Adipose tissue (tissue), 3 donors: ENCODE measurements around the gene EMILIN2. TPM values are rescaled to one million over a fixed set of nuclear protein-coding genes. Genes with fewer than 3 reads are reported as not detected.
"Not testable (repeated sequence)": the region's sequence is repeated elsewhere in the genome, so short reads cannot be mapped to it uniquely, and the experiment has no call there.

Source experiments
- H3K27ac ChIP-seq: one replicate; pipeline ENCODE4 v1.5.1; 2013; ENCODE audit warnings: low read depth, low read length
- WGBS, 3 donors: extraction: QIAGEN DNeasy Blood & Tissue Kit; methylation state at CpG; one replicate each; pipeline ENCODE4 v1.1.7; 2013; 5-methylcytosine and 5-hydroxymethylcytosine counted together
- polyA plus RNA-seq, 3 donors: library from polyadenylated mRNA; stranded (reverse); fragments of 200-250 nt; gene quantifications; one replicate each; pipeline ENCODE4 v1.2.3, GENCODE V29; 2013
- donor health status: healthy with polysubstance abuse.
- donor health status: Bipolar disorder and iron deficiency.
- donor health status: healthy.

The EMILIN2 gene
- polyA plus RNA-seq, 3 donors = 2.9 to 18.9 (median 14.4) TPM

DNA sequence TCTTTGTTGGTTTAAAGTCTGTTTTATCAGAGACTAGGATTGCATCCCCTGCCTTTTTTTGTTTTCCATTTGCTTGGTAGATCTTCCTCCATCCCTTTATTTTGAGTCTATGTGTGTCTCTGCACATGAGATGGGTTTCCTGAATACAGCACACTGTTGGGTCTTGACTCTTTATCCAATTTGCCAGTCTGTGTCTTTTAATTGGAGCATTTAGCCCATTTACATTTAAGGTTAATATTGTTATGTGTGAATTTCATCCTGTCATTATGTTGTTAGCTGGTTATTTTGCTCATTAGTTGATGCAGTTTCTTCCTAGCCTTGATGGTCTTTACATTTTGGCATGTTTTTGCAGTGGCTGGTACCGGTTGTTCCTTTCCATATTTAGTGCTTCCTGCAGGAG, 17.2 kb downstream of the EMILIN2 start:
- WGBS, 3 donors = 74 to 86% (median 85%) methylated on average over 1 of the region's 1 CpG

DNA sequence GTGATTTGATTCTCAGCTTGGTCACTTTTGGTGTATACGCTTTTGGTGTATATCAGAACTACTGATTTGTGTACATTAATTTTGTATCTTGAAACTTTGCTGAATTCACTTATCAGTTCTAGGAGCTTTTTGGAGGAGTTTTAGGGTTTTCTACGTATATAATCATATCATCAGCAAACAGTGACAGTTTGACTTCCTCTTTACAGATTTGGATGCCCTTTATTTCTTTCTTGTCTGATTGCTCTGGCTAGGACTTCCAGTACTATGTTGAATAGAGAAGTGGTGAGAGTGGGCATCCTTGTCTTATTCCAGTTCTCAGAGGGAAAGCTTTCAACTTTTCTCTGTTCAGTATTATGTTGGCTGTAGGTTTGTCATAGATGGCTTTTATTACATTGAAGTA, 19.7 kb downstream of the EMILIN2 start:
- not testable (repeated sequence) for H3K27ac ChIP-seq
- 35 to 59% (median 52%) methylated on average over 2 of the region's 2 CpGs for WGBS, 3 donors

More for the DNA sequence above, 17.2 kb downstream of the EMILIN2 start:
- H3K27ac ChIP-seq = not testable (repeated sequence)

DNA sequence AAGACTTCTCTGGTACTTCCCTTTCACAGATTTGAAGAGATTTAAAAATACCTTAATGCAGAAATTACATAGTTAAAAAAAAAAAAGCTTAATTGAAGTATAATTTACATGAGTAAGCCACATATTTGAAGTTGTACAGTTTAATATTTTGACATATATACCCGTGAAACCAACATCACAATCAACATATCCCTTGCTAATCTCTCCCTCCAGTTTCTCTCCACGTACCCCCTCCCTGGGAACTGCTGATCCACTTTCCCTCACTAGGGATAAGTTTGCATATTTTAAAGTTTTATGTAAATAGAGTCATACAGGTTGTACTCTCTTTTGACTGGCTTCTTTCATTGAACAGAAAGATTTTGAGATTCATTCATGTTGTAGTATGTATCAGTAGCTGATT, 22.4 kb downstream of the EMILIN2 start:
- WGBS, 3 donors = 46 to 79% (median 72%) methylated on average over 2 of the region's 2 CpGs
- no peak overlapping the region for H3K27ac ChIP-seq

DNA sequence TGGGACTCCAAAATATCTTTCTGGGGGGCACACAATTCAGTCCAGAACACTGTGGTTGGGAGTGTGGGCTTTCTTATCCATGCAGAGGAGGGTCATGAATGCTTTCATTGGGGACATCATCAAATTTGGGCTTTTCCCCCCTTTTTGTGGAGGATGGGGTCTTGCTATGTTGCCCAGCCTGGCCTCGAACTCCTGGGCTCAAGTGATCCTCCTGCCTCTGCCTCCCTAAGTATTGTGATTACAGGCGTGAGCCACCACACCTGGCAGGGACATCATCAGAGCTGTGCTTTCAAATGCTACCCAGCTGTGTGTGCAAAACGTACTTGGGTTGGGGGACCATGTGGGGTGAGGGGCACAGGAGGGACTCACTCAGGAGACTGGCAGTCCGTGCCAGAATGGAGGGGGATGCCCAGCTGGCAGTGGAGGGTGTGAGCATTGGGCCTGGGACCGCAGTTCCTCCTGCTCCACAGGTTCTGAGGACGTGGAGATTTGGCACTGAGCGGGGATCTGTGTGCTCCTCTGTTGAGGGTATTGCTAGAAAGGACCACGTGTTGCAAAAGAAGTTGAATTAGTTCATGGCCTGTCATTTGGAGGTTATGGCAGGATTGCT, 24.4 kb downstream of the EMILIN2 start:
- H3K27ac ChIP-seq = no peak overlapping the region
- WGBS, 3 donors = 80 to 89% (median 89%) methylated on average over 8 of the region's 8 CpGs

DNA sequence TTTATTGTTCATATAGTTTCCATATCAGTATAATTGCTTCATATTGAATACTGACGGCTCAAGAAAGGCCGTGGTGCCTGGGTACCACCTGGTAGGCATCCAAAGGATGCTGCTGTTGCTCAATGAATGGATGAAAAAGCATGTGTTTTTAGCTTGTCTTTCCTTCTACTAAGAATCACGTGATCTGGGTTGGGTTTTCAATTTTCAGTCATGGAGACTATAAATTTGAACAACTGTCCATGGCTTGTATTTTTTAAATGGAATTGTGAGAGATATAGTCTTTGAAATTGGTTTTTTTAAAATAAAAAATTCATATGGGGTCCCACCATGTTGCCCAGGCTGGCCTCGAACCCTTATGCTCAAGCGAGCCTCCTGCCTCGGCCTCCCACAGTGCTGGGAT, 25.3 kb downstream of the EMILIN2 start:
- 93 to 98% (median 94%) methylated on average over 6 of the region's 6 CpGs for whole genome bisulfite sequencing, 3 donors
- no peak overlapping the region for H3K27ac ChIP-seq

DNA sequence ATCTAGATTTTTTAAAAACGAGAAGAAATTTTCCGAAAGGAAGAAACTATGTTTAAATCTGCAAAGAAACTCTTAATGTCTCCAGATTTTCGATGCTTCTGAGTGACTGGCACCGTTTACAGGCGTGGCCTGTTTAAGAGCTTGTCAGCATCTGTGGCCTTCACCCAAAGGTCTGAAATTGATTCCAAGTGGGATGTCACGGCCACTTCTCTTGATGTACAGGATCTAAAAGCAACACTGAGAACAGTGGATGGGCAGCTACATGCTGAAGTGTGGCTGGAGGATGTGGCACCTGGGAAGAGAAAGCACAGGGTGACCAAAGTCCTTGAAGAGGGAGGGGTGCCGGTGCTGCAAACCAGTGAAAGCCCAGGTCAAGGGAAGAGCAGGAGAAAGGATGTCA, 28.0 kb downstream of the EMILIN2 start:
- 68 to 70% (median 70%) methylated on average over 7 of the region's 7 CpGs for WGBS, 3 donors
- H3K27ac ChIP-seq = no peak overlapping the region

DNA sequence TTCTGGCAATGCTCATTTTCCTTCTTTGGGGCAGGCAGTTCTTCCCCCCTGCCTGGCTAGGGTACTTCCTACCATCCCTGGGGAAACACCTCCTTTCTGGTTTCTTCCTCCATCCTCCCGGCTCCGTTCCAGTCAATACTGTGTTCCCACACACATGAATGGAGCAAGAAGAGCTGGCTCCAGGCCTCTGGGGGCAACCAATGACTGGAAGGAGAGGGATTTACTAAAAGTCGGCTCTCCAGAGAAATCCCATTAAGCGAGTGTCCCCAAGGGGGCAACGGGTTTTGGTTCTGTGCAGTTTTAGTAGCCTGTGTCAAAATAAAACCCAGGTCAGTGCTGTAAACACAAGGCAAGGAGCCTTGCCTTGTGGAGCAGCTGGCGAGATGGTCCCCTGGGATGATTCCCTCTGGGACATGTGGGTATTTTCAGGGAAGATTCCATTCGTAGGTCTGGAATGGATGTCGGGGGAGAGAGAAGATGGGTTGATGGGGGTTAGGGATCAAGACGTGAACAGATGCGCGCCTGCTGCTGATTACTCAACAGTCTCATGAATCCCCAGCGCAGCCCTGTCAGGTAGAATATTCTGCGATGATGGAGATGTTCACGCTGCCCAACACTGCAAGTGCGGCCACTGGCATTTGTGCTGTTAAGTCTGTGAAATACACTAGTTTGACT, 32.0 kb downstream of the EMILIN2 start:
- H3K27ac ChIP-seq = no peak overlapping the region

DNA sequence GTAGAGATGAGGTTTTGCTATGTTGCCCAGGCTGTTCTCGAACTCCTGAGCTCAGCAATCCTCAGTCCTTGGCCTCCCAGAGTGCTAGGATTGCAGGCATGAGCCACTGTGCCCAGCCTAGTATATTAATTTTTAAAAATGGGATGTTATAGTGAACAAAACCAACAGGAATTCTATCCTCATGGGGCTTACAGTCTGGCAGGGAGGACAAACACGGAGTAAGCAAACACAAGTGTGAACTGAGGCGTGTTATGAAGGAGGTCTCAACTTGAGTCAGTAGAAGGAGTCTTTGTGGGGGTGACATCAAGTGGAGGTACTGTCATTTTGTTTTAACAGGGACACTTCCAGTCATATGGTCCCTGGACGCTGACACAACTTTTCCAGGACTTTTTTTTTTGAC, 33.1 kb downstream of the EMILIN2 start:
- 80 to 83% (median 81%) methylated on average over 4 of the region's 4 CpGs for WGBS, 3 donors
- H3K27ac ChIP-seq = no peak overlapping the region

More for the DNA sequence above, 32.0 kb downstream of the EMILIN2 start:
- WGBS, 3 donors = 83 to 86% (median 83%) methylated on average over 15 of the region's 15 CpGs

DNA sequence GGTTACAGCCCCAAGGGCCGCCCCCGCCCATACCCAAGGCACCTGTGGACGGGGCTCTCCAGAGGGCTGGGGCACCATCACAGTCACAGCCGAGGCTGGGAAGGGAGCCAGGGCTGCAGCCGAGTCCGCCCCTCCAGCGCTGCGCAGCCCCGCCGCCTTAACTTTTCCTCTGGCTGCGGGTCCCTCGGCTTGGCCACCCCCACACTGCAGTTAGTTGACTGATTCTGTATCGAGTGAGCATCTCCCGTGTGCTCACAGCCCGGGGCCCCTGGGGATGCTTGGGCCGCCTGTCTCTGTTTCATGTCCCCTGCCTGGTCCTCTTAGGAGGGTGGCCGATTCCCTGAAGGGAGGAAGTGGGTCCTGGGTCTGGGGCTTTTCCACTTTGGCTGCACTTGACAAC, 33.7 kb downstream of the EMILIN2 start:
- no peak overlapping the region for H3K27ac ChIP-seq
- WGBS, 3 donors = 65 to 82% (median 72%) methylated on average over 17 of the region's 17 CpGs

DNA sequence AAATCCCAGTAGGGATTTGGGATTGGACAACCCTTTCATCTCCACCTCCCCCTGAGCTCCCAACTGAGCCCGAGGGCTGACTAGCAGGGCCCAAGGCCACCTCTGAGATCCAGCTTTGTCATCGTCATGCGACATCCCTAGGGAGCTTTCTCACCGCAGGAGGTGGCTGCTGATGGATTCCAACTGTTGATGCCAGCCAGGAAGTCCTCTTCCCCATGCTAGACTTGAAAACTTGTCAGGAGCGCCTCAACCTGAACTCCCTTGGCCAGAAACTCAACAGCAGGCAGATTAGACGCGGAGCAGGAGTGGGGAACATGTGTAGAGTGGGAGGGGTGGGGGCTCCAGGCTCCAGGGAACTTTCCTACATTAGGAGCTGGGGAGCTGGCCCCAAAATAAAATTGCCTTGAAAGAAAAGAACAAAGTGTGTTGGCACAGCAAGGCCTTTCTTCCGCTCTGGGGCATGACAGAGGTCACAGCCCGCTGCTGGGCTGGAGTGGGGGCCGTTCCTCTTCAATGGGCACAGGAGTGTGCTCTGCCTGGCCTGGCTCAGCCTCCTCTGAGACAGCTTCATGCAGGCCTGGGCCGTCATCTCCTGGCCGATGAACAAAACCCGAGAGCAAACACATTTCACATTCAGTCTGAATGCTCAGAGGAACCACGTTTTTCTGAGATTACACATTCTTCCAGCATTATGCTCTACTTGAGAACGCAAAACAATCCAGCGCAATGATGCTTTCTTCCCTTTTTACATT, 34.5 kb downstream of the EMILIN2 start:
- H3K27ac ChIP-seq = no peak overlapping the region
- WGBS, 3 donors = 58 to 77% (median 62%) methylated on average over 16 of the region's 16 CpGs

DNA sequence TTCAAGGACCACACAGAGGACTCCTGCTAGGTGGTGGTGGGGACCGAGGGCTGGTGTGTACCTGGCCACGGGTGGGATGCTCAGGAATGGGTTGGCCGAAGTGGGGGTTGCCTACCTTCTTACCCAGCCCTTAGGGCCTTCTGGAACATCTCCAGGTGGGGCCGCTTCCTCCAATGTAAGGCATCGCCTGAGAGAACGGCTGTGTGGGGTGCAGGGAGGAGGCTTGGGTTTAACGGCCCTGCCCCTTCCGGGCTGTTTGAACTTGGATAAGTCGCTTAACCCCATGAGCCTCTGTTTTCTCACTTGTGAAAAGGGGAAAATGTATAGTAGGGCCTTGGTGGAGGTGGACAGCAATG, 35.0 kb downstream of the EMILIN2 start:
- 58 to 80% (median 67%) methylated on average over 9 of the region's 9 CpGs for WGBS, 3 donors
- no peak overlapping the region for H3K27ac ChIP-seq

DNA sequence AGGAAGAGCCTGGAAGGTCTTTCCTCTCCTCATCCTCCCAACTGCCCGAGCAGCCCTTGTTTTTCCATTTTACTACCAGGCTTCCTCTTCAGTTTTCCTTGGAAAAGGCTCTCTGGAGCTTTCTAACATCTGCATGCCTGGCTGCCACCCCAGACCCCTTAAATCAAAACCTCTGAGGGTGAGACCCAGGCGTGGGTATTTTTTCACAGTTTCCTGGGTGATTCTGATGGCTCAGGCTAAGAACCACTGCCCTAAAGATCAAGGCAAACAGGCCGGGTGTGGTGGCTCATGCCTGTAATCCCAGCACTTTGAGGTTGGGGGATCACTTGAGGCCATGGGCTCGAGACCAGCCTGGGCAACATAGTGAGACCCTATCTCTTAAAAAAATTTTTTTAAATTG, 35.4 kb downstream of the EMILIN2 start:
- no peak overlapping the region for H3K27ac ChIP-seq
- WGBS, 3 donors = 80 to 87% (median 83%) methylated on average over 4 of the region's 4 CpGs

DNA sequence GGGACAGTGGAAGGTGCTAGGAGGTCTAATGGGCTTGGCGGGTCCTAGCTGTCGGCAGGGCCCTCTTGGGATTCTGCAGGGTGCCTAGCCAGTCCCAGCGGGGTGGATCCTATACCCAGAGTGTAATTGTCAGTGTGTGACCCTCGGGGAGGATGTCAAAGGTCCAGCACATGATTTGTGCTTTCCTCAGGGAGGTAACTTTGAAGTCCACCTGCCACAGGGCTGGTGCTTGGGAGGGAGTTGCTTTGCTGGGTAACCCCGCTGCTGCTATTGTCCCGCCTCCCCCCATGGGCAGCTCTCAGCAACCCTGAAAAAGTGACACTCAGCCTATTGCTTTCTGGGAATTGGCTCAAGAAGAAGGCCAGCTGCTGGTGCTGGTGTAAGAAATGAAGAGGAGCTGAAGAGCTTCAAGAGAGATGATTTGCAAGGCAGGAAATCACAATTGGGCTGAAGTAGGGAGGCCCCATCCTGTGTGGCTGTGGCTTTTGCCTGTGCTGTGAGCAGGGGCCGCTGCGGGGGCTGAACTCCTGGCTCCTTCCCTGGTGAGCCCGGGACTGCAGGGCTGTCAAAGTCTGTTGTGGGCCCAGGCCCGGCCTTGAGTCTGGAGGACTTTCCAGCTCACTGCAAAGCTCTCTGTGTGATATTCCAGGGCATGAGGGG, 36.4 kb downstream of the EMILIN2 start:
- 47 to 68% (median 56%) methylated on average over 10 of the region's 10 CpGs for WGBS, 3 donors
- no peak overlapping the region for H3K27ac ChIP-seq

DNA sequence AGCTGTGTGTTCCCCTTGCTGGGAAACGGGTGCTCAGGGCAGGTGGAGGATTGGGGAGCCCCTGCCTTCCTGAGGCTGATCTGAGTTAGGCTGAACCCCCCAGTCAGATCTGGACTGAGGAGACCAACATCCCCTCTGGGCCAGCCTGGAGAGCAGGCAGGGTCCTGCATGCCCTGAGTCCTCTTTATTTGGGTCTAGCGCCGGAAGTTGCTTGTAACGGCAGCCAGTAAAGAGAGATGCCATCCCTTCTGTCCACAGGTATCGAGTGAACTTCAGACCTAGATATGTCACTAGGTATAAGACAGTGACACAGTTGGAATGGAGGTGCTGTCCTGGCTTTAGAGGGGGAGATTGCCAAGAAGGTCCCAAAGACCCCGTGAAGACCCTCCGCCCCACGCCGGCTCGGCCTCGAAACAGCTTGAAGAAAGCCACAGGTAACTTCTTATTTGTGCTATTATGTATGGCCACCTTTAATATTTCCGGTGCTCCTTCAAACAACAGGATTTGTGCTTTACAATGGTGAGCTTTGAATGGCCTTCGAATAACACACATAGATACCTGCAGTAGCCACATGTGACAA, 38.0 kb downstream of the EMILIN2 start:
- H3K27ac ChIP-seq = no peak overlapping the region
- 92 to 98% (median 97%) methylated on average over 13 of the region's 13 CpGs for WGBS, 3 donors

DNA sequence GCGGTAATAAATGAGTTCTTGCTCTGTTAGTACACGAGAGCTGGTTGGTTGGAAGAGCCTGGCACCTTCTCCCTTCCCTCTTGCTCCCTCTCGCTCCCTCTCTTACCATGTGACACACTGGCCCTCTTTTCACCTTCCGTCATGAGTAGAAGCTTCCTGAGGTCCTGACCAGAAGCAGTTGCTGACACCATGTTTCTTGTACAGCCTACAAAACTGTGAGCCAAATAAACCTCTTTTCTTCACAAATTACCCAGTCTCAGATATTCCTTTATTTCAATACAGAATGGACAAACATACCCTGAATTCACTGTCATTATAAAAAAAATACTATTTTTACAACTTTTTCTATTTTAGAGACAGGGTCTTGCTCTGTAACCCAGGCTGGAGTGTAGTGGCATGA, 40.7 kb downstream of the EMILIN2 start:
- 69 to 87% (median 74%) methylated on average over 4 of the region's 4 CpGs for WGBS, 3 donors
- no peak overlapping the region for H3K27ac ChIP-seq

DNA sequence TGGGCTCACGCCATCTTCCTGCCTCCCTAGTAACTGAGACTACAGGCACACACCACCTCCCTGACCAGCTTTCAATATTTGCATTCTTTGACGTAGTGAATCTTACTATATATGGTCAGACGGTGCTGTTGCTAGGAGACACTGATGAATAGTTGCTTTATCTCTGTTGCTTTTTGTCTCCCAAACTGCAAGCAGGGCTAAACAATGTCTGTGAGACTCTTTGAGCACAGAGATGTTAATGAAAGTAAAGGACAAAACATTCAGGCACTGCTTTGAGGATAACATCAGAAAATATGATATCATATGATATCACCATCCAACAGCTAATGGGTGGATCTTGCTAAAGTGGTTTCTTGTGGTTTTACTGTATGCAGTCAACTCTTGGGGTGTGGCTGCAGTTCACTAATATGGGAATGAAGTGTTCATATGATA, 43.0 kb downstream of the EMILIN2 start:
- WGBS, 3 donors = 54 to 75% (median 62%) methylated on average over 3 of the region's 3 CpGs

DNA sequence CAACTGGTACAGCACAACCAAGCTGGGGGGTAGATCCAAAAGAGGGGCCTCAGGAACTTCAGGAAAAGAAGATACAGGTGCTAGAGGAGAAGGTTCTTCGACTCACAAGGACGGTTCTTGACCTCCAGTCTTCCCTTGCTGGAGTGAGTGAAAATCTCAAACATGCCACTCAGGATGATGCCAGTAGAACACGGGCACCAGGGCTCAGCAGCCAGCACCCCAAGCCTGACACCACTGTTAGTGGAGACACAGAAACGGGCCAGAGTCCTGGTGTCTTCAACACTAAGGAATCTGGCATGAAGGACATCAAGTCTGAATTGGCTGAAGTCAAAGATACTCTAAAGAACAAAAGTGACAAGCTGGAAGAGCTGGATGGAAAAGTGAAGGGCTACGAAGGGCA, 43.8 kb downstream of the EMILIN2 start:
- WGBS, 3 donors = 75 to 95% (median 94%) methylated on average over 5 of the region's 5 CpGs
- H3K27ac ChIP-seq = no peak overlapping the region

More for the DNA sequence above, 43.0 kb downstream of the EMILIN2 start:
- H3K27ac ChIP-seq = no peak overlapping the region

DNA sequence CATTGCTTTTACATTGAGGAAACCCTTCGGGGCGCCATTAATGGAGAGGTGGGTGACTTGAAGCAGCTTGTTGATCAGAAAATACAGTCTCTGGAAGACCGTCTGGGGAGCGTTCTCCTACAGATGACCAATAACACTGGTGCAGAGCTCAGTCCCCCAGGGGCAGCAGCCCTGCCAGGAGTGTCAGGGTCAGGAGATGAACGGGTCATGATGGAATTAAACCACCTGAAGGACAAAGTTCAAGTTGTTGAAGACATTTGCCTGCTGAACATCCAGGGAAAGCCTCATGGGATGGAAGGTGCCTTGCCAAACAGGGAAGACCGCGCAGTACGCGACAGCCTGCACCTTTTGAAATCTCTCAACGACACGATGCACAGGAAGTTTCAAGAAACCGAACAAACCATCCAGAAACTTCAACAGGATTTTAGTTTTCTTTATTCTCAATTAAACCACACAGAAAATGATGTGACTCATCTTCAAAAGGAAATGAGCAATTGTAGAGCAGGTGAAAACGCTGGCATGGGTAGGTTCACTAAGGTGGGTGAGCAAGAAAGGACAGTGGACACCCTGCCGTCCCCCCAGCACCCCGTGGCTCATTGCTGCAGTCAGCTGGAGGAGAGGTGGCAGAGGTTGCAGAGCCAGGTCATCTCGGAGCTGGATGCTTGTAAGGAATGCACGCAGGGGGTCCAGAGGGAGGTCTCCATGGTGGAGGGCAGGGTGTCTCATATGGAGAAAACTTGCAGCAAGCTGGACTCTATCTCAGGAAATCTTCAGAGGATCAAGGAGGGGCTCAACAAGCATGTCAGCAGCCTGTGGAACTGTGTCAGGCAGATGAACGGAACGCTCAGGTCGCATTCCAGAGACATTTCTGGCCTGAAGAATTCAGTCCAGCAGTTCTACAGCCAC, 45.0 kb downstream of the EMILIN2 start:
- 72 to 80% (median 76%) methylated on average over 20 of the region's 20 CpGs for WGBS, 3 donors
- H3K27ac ChIP-seq = no peak overlapping the region
